AG04450 (cell line): ENCODE results near the gene PRKD1. TPM values are rescaled to one million over a fixed set of nuclear protein-coding genes. Genes with fewer than 3 reads are reported as not detected.
"Not testable (repeated sequence)": the region's sequence is repeated elsewhere in the genome, so short reads cannot be mapped to it uniquely, and the experiment has no call there.

Experiments used
- CTCF ChIA-PET: fragments of 300-600, 350-600 bp; formaldehyde crosslinking; extraction: SDS; loops from one replicate; lab custom pipeline; 2022; ENCODE audit warnings: antibody characterized with exemption, inconsistent platforms; lab: Charles Lee
- POLR2A ChIA-PET: fragments of 350-600 bp; formaldehyde crosslinking; extraction: SDS; loops from one replicate; lab custom pipeline; 2021; ENCODE audit warnings: antibody characterized with exemption, inconsistent platforms; lab: Yijun Ruan, JAX
- DNase-seq: peaks from one replicate; pipeline ENCODE4 v3.0.0-alpha.2; 2011; ENCODE audit warnings: low read depth, low spot score
- H3K27ac ChIP-seq: one replicate; pipeline ENCODE4 v1.5.1; 2012; ENCODE audit warnings: low read depth, low read length, control low read depth
- H3K27me3 ChIP-seq: one replicate; pipeline ENCODE4 v1.6.0; 2012; ENCODE audit warnings: low read length; ENCODE audit not compliant: control insufficient read depth, insufficient read depth
- H3K4me3 ChIP-seq: 2 replicates; pipeline ENCODE4 v1.5.1; 2011; ENCODE audit warnings: mild to moderate bottlenecking, low read depth, low read length, control low read depth
- H3K9me3 ChIP-seq: 2 replicates; pipeline ENCODE4 v1.5.1; 2012; ENCODE audit warnings: low read length; ENCODE audit not compliant: control insufficient read depth, insufficient read depth
- CTCF ChIP-seq: IDR thresholded peaks from 2 replicates; pipeline ENCODE4 v1.5.1; 2011; ENCODE audit warnings: low read depth, low read length, control low read depth, inconsistent platforms
- polyA plus RNA-seq: library from polyadenylated mRNA; depleted of rRNA; stranded (reverse); fragments of >200 nt; gene quantifications from 2 replicates; pipeline ENCODE4 v1.2.3, GENCODE V29; 2011

The PRKD1 gene
- polyA plus RNA-seq, 1 experiment = 24.5 TPM

- no peak for DNase-seq
- no peak for TF ChIP-seq CTCF
- no peaks in the 10 kb centered on the region for H3K9me3 ChIP-seq
- H3K4me3 ChIP-seq = no peak overlapping the region
- H3K27ac ChIP-seq = no peak overlapping the region
- CTCF ChIA-PET = interaction anchor here (1.0 kb wide), 1 partner anchor 13 kb away, joined by 3 read pairs; no protein-coding TSS in a partner anchor
- POLR2A ChIA-PET = no interaction called here
- H3K27me3 ChIP-seq = no peaks in the 10 kb centered on the region
Measured at GRCh38 chr14:29738056-29738455, 189.6 kb downstream of the PRKD1 start.

GRCh38 chr14:29735459-29735858 is 192.2 kb downstream of the PRKD1 start:
- Histone ChIP-seq H3K9me3 (no peaks in the 10 kb centered on the region), H3K4me3 (no peak overlapping the region), H3K27me3 (no peaks in the 10 kb centered on the region), H3K27ac (no peak overlapping the region)
- TF ChIP-seq CTCF = no peak
- POLR2A ChIA-PET = no interaction called here
- CTCF ChIA-PET = interaction anchor here (0.9 to 2.3 kb wide), 2 partner anchors 15 to 535 kb away, joined by 4 to 8 read pairs; no protein-coding TSS in a partner anchor
- DNase-seq = no peak

GRCh38 chr14:29734732-29735131 is 192.9 kb downstream of the PRKD1 start:
- H3K9me3 ChIP-seq = no peaks in the 10 kb centered on the region
- ChIA-PET POLR2A (no interaction called here), CTCF (interaction anchor here (2.3 kb wide), 1 partner anchor 536 kb away, joined by 8 read pairs; no protein-coding TSS in a partner anchor)
- no peak overlapping the region for H3K27ac ChIP-seq
- no peak overlapping the region for H3K4me3 ChIP-seq
- TF ChIP-seq CTCF = no peak
- DNase-seq = no peak
- no peaks in the 10 kb centered on the region for H3K27me3 ChIP-seq

GRCh38 chr14:29726560-29727331 is 200.9 kb downstream of the PRKD1 start:
- H3K4me3 ChIP-seq = not testable (repeated sequence)

GRCh38 chr14:29724991-29725390 is 202.7 kb downstream of the PRKD1 start:
- POLR2A ChIA-PET = no interaction called here
- Histone ChIP-seq H3K27me3 (no peaks in the 10 kb centered on the region), H3K9me3 (no peaks in the 10 kb centered on the region), H3K4me3 (no peak overlapping the region), H3K27ac (no peak overlapping the region)
- TF ChIP-seq CTCF = no peak
- CTCF ChIA-PET = interaction anchor here (0.6 to 1.1 kb wide), 2 partner anchors 13 to 141 kb away, joined by 3 read pairs; no protein-coding TSS in a partner anchor
- DNase-seq = no peak

More at GRCh38 chr14:29726560-29727331, 200.9 kb downstream of the PRKD1 start:
- H3K27ac ChIP-seq, H3K27me3 ChIP-seq, DNase-seq, POLR2A ChIA-PET, CTCF ChIA-PET, H3K9me3 ChIP-seq: not testable (repeated sequence)
